Gastrocnemius medialis (tissue), 4 donors: ENCODE data around the gene MEG3.

Experiments used
- CTCF ChIP-seq, 5 experiments: fragments of 450-650 bp in 3 of 5; fragments of 200-600 bp in 2 of 5; sonication (generic) in 2 of 5; IDR thresholded peaks in 4 of 5; conservative IDR thresholded peaks in 1 of 5; 1 replicate in 4 of 5; 2 replicates in 1 of 5; pipeline ENCODE4 v1.5.1; 2016 to 2019; ENCODE audit warnings: antibody characterized with exemption in 5 of 5, mild to moderate bottlenecking in 3 of 5, moderate library complexity in 3 of 5
- POLR2A ChIP-seq, 2 donors: fragments of 450-650 bp; IDR thresholded peaks; one replicate each; pipeline ENCODE4 v1.6.1; 2017; ENCODE audit warnings: antibody characterized with exemption in 2 of 2, mild to moderate bottlenecking in 2 of 2, moderate library complexity in 2 of 2

- no peak for TF ChIP-seq CTCF (IDR thresholded peaks at IDR 0.05 in 4 of 5, conservative IDR thresholded peaks at IDR 0.05 in 1 of 5)
- no peak for TF ChIP-seq POLR2A (IDR thresholded peaks at IDR 0.05)
These were observed 52.6 kb downstream of the MEG3 start for GRCh38 chr14:100878271-100879146.
